ENCODE data around the gene WFS1. TPM values are rescaled to one million over a fixed set of nuclear protein-coding genes. Genes with fewer than 3 reads are reported as not detected.

WFS1 gene
- total and polyA plus RNA-seq, 2 of the 8 experiments (the other 6 are each of a cell fraction or from before 2014, with no cell fraction given): 29.1 to 43.1 TPM

GRCh38 chr4:6338175-6338950 is 68.7 kb downstream of the WFS1 start:
- Histone ChIP-seq H3K56ac (replicated peaks; ENCODE audit: insufficient read length, low read depth, low read length) (no peak overlapping the region), H4K91ac (replicated peaks; ENCODE audit: insufficient read length, low read length) (no peak overlapping the region), H2AFZ (ENCODE audit: low read length) (no peak overlapping the region), H3K27ac (ENCODE audit: low read depth, low read length) (no peak overlapping the region), H3K4ac (replicated peaks; ENCODE audit: insufficient read length, low read depth, low read length) (no peak overlapping the region), H3K36me3 (ENCODE audit: control insufficient read depth in 2 of 4, insufficient read depth in 4 of 4, low read length in 3 of 4) (no peaks in the 10 kb centered on the region), H4K20me1 (replicated peaks in 1 of 2; ENCODE audit: control insufficient read depth in 1 of 2, insufficient read depth in 2 of 2, low read length in 2 of 2) (no peaks in the 10 kb centered on the region), H3K23me2 (ENCODE audit: low read depth, low read length) (no peaks in the 10 kb centered on the region), H2AK5ac (ENCODE audit: low read depth, low read length) (no peak overlapping the region), H3K4me2 (ENCODE audit: insufficient read depth in 1 of 2, low read depth in 2 of 2, low read length in 2 of 2) (no peak overlapping the region), H2BK15ac (ENCODE audit: low read length) (no peak overlapping the region), H3K4me3 (ENCODE audit: extremely low read depth in 1 of 4, insufficient read depth in 2 of 4, low read depth in 3 of 4, low read length in 4 of 4) (no peak overlapping the region), H2BK120ac (replicated peaks; ENCODE audit: low read depth, low read length) (no peak overlapping the region), H2BK12ac (ENCODE audit: low read depth, low read length) (no peak overlapping the region), H3K18ac (ENCODE audit: extremely low read depth, low read length) (no peak overlapping the region), H3K4me1 (replicated peaks in 1 of 4; ENCODE audit: control insufficient read depth in 3 of 4, insufficient read depth in 4 of 4, low read length in 3 of 4) (peaks cover 0 to 14% (median 4%) of the 10 kb centered on the region in 4 experiments; a peak in 5 of 7 replicates), H3K9ac (replicated peaks in 1 of 4; ENCODE audit: extremely low read depth in 1 of 4, low read depth in 3 of 4, low read length in 3 of 4) (no peak overlapping the region), H3K27me3 (replicated peaks in 1 of 4; ENCODE audit: control insufficient read depth in 3 of 4, extremely low read depth in 1 of 4, insufficient read depth in 3 of 4, low read length in 3 of 4) (no peaks in the 10 kb centered on the region), H4K5ac (ENCODE audit: insufficient read length, low read depth, low read length) (no peak overlapping the region), H3K79me2 (ENCODE audit: control insufficient read depth in 1 of 2, insufficient read depth in 2 of 2, low read length in 2 of 2) (no peaks in the 10 kb centered on the region), H3K14ac (ENCODE audit: insufficient read length) (no peak overlapping the region), H2BK20ac (ENCODE audit: low read length) (no peak overlapping the region), H2BK5ac (ENCODE audit: low read depth, low read length) (no peak overlapping the region), H3K23ac (ENCODE audit: insufficient read length) (no peak overlapping the region), H3K9me3 (ENCODE audit: insufficient read depth in 2 of 2, low read depth in 1 of 2, low read length in 1 of 2) (peaks cover 4 to 11% of the 10 kb centered on the region in 2 experiments; a peak in 3 of 4 replicates), H3K79me1 (ENCODE audit: low read depth, low read length) (no peaks in the 10 kb centered on the region), H4K8ac (ENCODE audit: extremely low read depth, insufficient read depth, low read length) (no peak overlapping the region)
- WGBS, 2 experiments (ENCODE audit: extremely low coverage in 1 of 2, insufficient coverage in 1 of 2, insufficient read length in 1 of 2, insufficient replicate concordance in 2 of 2, low coverage in 1 of 2, low lambda C conversion rate in 2 of 2, missing lambda C conversion rate in 1 of 2): 81% methylated on average over 12 of the region's 14 CpGs; no CpG with 5 or more reads in 1 of the 2 experiments
- ChIA-PET POLR2A (ENCODE audit: partially characterized antibody) (no interaction called here), CTCF (ENCODE audit: partially characterized antibody) (interaction anchor here (1.0 to 12.2 kb wide), 6 partner anchors 9 to 184 kb away, joined by 3 to 175 read pairs (median 4); no protein-coding TSS in a partner anchor)
- FAIRE-seq: no peak
- TF ChIP-seq CREB1 (IDR thresholded peaks at IDR 0.05) (no peak), BACH1 (IDR thresholded peaks at IDR 0.05; ENCODE audit: low read length) (no peak), NRF1 (IDR thresholded peaks at IDR 0.05; ENCODE audit: low read depth, low read length) (no peak), KDM1A (IDR thresholded peaks at IDR 0.05; ENCODE audit: borderline replicate concordance, low read length) (0 out of 2 replicates have a peak, but pooled peaks have one; percentile 30), ATF3 (IDR thresholded peaks at IDR 0.05; ENCODE audit: insufficient read depth, low read depth, low read length) (no peak), RNF2 (IDR thresholded peaks at IDR 0.05; ENCODE audit: borderline replicate concordance, low read depth, low read length, missing control alignments, poor library complexity, severe bottlenecking) (no peak)
- TF ChIP-seq, protein P1, sequence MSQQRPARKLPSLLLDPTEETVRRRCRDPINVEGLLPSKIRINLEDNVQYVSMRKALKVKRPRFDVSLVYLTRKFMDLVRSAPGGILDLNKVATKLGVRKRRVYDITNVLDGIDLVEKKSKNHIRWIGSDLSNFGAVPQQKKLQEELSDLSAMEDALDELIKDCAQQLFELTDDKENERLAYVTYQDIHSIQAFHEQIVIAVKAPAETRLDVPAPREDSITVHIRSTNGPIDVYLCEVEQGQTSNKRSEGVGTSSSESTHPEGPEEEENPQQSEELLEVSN (IDR thresholded peaks at IDR 0.05): no peak
- DNase-seq (ENCODE audit: low read depth in 1 of 2, low spot score in 2 of 2): no peak
